ENCODE measurements around the gene SART1.

Gene SART1

GRCh38 chr11:65961267-65962140, at the start of gene SART1:
Gene SART1 (plus strand): TSS chr11:65961734. CDS start chr11:65961781, 47 bp downstream.
- DNase-seq, result peak; percentile 98

GRCh38 chr11:65912845-65913244, 48.7 kb upstream of the SART1 start:
- DNase-seq, result no peak

GRCh38 chr11:65915101-65915820, 46.3 kb upstream of the SART1 start:
- DNase-seq, result no peak

- no peak for DNase-seq
These were observed 45.7 kb upstream of the SART1 start for GRCh38 chr11:65915821-65916251.

DNA sequence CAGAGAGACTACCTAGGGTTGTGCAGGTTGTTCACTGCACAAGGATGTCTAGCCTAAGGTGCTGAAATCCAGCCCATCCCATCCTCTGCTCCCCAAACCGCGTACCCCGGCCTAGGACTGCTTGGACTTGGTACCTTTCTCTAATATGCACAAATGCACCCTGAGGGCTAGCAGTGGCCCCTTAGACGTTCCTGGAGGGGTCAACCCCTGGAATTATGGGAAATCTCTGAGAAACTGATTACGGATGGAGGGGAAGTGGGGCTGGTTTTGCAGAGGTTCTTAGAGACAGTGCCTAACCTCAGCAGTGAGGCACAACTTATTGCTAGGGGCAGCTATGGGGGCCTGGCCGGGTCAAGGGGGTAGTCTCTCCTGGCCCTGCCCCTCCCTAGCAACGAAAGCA, 45.1 kb upstream of the SART1 start:
- DNase-seq, result no peak

DNA sequence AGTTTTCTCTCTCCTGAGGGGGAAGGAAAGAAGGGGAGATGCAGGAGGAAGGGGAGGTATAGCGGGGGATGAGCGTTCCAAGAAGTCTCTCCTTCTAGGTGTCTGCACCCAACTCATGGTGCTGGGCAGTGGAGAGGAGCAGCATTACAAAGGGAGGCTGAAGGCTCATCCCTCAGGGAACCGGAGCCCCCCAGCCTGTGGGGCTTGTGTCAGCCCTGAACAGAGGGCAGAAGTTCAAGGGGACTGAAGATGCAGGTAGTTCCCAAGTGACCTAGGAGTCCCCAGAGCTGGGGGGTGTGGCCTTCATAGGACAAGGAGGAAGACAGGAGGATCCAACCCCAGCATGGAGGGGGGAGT, 44.5 kb upstream of the SART1 start:
- no peak for DNase-seq

- no peak for DNase-seq
These were observed 43.9 kb upstream of the SART1 start for GRCh38 chr11:65917434-65918210.

DNA sequence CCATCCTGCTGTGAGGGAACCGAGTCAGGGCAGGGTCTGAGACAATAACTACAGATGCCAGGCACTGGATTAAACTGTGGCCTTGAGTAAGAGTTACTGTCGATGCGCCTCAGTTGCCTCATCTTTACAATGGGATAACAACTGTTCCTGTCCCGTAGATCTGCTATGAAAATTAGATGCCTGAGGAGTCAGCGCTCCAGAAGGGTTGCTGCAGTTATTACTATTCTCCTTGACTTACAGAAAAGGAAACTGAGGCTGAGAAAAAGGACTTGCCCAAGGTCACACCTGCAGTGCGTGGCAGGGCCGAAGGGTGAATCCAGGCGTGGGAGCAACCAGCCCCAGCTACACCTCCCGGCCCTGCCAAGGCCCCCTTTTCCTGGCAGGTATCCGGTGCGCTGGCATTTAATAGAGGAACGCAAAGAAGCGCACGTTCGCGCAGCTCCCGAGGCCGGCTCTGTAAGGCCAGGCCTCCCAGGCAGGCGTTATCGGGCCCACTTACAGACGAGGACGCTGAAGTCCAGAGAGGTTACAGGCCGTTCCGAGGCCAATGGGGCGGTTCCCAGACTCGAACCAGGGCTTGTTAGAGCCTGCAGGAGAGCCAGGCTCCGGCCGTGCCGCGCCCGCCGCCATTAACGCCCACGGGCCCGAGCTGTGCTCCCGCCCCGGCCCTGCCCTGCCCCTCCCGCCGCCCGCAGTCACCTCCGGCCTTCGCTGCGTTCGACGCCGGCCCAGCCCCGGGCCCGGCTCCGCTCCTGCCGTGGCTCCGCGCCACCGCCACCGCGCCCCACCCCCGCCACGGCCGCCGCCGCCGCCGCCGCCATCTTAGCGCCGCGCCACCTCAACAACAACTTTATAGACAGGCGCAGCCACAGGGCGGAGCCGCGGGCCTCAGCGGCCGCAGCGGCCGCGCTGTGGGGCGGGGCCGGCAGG, 43.1 kb upstream of the SART1 start, which contains the start of gene C11orf68:
C11orf68 (minus strand) TSS at position 852 of the 930 bp plus-strand sequence; CDS start at position 821, 31 bp downstream.
- DNase-seq, result no peak

- DNase-seq, result peak; percentile 99
These were observed 42.4 kb upstream of the SART1 start, which contains the start of gene DRAP1 for GRCh38 chr11:65919141-65919572. Gene DRAP1 (plus strand): TSS chr11:65919426. CDS start chr11:65919502, 76 bp downstream.

DNA sequence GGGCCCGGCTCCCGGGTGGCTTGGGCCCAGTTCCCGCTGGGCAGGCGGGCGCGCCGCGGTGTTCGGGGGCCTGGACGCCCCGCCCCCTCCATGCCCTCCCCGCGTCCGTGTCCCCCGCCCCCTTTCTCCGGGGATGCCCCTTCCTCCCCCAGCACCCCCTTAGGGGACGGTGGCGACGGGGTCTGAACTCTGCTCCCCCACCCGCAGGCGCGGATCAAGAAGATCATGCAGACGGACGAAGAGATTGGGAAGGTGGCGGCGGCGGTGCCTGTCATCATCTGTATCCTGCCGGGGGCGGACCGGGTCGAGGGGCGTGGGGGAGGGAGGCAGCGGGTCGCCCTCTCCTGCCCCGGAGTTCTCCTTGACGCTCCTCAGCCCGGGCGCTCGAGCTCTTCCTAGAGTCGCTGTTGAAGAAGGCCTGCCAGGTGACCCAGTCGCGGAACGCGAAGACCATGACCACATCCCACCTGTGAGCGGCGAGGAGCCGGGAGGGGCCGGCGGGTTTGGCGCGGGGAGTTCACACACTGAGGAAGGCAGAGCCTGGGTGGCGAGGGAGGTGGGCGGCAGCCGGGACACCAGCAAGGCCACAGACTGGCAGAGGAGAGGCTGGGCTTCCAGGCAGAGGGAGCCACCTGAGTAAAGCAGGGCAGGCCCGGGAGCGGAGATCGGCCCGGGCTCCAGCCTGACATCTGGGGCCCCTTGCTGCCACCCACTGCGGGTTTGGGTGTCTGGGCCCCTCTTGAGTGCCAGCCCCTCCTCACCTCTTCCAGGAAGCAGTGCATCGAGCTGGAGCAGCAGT, 41.8 kb upstream of the SART1 start:
- no peak for DNase-seq

DNA sequence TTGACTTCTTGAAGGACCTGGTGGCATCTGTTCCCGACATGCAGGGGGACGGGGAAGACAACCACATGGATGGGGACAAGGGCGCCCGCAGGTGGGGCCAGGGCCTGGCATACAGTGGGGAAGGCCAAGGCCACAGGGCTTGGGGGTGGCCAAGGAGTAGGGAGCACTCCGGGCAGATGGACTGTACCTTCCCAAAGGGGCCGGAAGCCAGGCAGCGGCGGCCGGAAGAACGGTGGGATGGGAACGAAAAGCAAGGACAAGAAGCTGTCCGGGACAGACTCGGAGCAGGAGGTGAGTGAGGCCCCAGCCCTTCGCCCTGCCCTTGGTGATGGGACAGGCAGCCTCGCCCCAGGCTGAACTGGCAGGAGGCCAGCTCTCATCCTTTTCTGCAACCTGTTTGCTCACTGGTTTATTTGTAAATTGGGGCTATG, 41.1 kb upstream of the SART1 start:
- DNase-seq, result no peak

DNA sequence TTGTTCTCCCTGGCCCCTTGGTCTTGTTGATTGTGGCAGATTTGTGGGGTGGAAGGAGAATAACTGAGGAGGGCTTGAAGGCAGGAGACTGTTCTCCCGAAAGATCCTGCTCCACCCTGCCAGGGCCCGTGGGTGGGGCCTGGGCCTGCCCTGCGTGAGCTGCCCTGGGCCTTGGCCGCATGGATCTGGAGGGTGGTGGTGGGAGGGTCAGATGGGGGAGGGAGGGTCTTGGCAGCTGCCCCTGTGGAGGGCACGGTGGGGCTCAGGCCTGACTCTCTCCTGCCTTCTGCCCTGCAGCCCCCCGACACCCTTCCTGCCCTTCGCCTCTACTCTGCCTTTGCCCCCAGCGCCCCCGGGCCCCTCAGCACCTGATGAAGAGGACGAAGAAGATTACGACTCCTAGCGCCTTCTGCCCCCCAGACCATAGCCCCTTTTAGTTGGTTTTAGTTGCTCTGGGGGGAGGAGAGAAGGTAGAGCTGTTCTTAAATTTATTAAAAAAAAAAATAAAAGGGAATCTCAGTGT, 40.4 kb upstream of the SART1 start:
- DNase-seq, result no peak

- no peak for DNase-seq
These were observed 39.7 kb upstream of the SART1 start for GRCh38 chr11:65921876-65922275.

DNA sequence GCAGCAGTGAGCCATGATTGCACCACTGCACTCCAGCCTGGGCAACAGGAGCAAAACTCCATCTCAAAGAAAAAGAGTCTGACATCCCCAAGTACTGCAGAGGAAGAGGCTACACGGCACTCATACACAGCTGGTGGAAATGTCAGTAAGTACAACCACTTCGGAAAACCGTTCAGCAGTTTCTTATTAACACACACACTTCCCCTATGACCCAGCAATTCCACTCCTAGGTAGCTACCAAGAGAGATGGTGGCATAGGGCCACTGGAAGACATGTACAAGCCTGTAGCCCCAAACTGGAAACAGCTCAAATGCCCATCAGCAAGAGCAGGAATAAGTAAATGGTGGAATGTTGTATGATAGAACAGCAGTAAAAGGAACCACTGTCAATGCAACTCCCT, 39.0 kb upstream of the SART1 start:
- no peak for DNase-seq

- DNase-seq, result no peak
These were observed 36.1 kb upstream of the SART1 start for GRCh38 chr11:65925397-65925796.

DNA sequence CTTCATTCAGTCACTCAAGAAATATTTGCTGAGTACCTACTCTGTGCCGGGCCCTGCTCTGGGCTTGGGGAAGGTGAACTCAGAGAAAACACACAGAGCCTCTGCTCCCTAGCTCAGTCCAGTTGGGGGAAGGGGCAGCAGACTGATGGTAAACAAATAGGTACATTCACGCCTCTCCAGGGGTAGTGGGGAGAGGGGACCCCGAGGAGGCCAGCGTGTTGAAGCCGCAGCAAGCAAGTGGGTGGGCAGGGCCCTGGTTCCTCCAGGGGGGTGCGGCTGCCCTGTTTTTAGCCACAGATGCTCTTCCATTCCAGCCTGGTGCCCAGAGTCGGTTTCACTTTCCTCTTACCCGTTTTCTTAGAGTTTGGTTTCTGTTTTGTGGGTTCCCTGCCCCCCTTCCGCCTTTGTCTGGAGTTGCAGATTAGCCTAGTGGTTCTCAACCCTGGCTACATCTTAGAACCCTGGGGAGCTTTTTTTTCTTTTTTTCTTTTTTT, 33.6 kb upstream of the SART1 start:
- no peak for DNase-seq

DNA sequence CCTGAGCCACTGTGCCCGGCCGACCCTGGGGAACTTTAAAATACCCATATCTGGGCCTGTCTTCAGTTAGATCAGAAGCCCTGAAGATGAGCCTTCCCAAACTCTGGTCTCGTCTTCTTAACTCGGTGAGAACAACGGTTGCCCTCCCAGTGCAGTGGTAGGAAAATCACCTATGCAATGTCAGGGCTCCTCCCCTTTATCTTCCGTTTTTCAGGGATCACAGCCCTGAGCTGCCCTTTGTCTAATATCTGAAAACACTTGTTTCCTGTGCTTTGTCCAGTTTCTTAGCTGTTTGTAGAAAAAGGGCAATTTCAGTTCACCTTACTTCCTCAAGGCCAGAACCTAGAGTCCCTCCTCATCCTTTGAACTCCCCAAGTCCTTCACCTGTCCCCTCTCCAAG, 32.9 kb upstream of the SART1 start:
- DNase-seq, result no peak

DNA sequence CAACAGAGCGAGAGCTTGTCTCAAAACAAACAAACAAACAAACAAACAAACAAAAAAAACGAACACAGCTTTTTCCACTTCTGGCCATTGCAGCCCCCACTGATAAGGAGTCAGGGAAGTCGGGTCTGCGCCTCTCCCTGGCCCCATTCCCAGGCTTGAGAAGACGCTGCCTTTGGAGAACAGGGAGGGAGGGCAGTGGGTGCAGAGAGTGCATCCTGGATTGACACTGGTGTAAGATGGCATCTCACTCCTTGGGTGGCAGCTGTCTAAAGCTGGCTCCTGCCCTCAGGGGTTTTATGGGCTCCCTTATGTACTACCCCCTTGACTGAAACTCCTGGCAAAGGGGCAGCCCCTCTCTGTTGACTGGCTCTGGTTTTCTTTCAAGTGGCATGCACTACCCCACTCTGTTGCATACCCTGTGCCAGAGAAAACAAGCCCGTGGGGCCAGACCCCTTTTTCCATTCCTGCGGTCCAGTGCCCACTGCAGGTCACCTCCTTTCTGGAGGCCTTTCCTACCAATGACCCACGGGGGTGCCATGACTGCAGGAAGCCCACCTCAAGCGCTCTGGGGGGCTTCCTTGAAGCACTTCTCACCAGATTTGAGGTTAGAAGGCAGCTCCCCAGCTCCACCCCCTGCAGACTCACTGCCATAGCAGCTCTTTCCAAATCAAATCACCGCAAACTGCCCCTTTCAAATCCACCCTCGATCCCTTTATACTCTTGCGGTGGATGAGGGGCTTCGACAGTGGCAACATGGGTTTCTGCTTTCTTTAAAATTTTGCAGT, 29.6 kb upstream of the SART1 start:
- DNase-seq, result no peak

DNA sequence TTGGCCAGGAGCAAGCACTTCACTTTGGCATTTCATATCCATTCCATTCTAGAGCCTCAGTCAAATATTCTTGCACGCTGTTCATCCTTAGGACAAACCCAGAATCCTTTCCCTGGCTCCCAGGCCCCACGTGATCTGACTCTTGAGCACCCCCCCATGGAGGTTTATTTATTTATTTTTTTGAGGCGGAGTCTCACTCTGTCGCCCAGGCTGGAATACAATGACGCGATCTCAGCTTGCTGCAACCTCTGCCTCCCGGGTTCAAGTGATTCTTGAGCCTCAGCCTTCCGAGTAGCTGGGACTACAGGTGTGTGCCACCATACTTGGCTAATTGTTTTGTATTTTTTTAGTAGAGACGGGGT, 29.0 kb upstream of the SART1 start:
- DNase-seq, result no peak

GRCh38 chr11:65934014-65934413, 27.5 kb upstream of the SART1 start:
- DNase-seq, result no peak
